ENCODE data around the gene PDE3A.
A peak's percentile ranks its signal among the peaks of the same experiment; 100 is the strongest.
"Not testable (repeated sequence)": the region's sequence is repeated elsewhere in the genome, so short reads cannot be mapped to it uniquely, and the experiment has no call there.

PDE3A gene

GRCh38 chr12:20368114-20368650, at the start of gene PDE3A:
Gene PDE3A (plus strand): TSS chr12:20368537. CDS start chr12:20369285, 748 bp downstream.
- no peaks in the 10 kb centered on the region for H3K79me2 ChIP-seq
- no peaks in the 10 kb centered on the region for H3K9me3 ChIP-seq (ENCODE audit: control insufficient read depth, low read length)
- no peak for TF ChIP-seq CTCF (IDR thresholded peaks at IDR 0.05)
- no peak within 1 kb of the TSS for H3K9ac ChIP-seq
- peak within 1 kb of the TSS; percentile 59 for H2AFZ ChIP-seq
- no peaks in the 10 kb centered on the region for H3K27me3 ChIP-seq (ENCODE audit: control insufficient read depth, insufficient read depth, low read length)
- H3K4me2 ChIP-seq (ENCODE audit: low read length) = peak within 1 kb of the TSS; percentile 92
- H3K4me1 ChIP-seq = no peaks in the 10 kb centered on the region
- H3K27ac ChIP-seq = no peak within 1 kb of the TSS
- H3K36me3 ChIP-seq (ENCODE audit: control insufficient read depth, insufficient read depth, low read length) = no peaks in the 10 kb centered on the region
- peak within 1 kb of the TSS; percentile 66 for H3K4me3 ChIP-seq (ENCODE audit: low read depth, low read length)

- H3K27ac ChIP-seq = no peak overlapping the region
- H2AFZ ChIP-seq = no peak overlapping the region
- no peaks in the 10 kb centered on the region for H3K4me1 ChIP-seq
- no peak overlapping the region for H3K9ac ChIP-seq
- H3K36me3 ChIP-seq (ENCODE audit: control insufficient read depth, insufficient read depth, low read length) = no peaks in the 10 kb centered on the region
- H3K4me3 ChIP-seq (ENCODE audit: low read depth, low read length) = no peak overlapping the region
- TF ChIP-seq CTCF (IDR thresholded peaks at IDR 0.05) = no peak
- H3K4me2 ChIP-seq (ENCODE audit: low read length) = no peak overlapping the region
- no peaks in the 10 kb centered on the region for H3K27me3 ChIP-seq (ENCODE audit: control insufficient read depth, insufficient read depth, low read length)
- no peaks in the 10 kb centered on the region for H3K79me2 ChIP-seq
- no peaks in the 10 kb centered on the region for H3K9me3 ChIP-seq (ENCODE audit: control insufficient read depth, low read length)
Measured at GRCh38 chr12:20319366-20319765, 49.0 kb upstream of the PDE3A start.

GRCh38 chr12:20320552-20320951, 47.8 kb upstream of the PDE3A start:
- Histone ChIP-seq H3K4me2 (ENCODE audit: low read length) (no peak overlapping the region), H3K27me3 (ENCODE audit: control insufficient read depth, insufficient read depth, low read length) (no peaks in the 10 kb centered on the region), H3K9ac (no peak overlapping the region), H3K9me3 (ENCODE audit: control insufficient read depth, low read length) (no peaks in the 10 kb centered on the region), H3K27ac (no peak overlapping the region), H3K36me3 (ENCODE audit: control insufficient read depth, insufficient read depth, low read length) (no peaks in the 10 kb centered on the region), H3K79me2 (no peaks in the 10 kb centered on the region), H2AFZ (no peak overlapping the region), H3K4me1 (no peaks in the 10 kb centered on the region), H3K4me3 (ENCODE audit: low read depth, low read length) (no peak overlapping the region)
- TF ChIP-seq CTCF (IDR thresholded peaks at IDR 0.05) = no peak

- H3K27ac ChIP-seq; H2AFZ ChIP-seq; H3K9ac ChIP-seq; H3K27me3 ChIP-seq (ENCODE audit: control insufficient read depth, insufficient read depth, low read length); H3K79me2 ChIP-seq; H3K4me2 ChIP-seq (ENCODE audit: low read length); H3K4me3 ChIP-seq (ENCODE audit: low read depth, low read length); H3K36me3 ChIP-seq (ENCODE audit: control insufficient read depth, insufficient read depth, low read length); H3K4me1 ChIP-seq; H3K9me3 ChIP-seq (ENCODE audit: control insufficient read depth, low read length): not testable (repeated sequence)
Measured at GRCh38 chr12:20330826-20331505, 37.4 kb upstream of the PDE3A start.

- no peak overlapping the region for H3K27ac ChIP-seq
- H3K79me2 ChIP-seq = no peaks in the 10 kb centered on the region
- H3K27me3 ChIP-seq (ENCODE audit: control insufficient read depth, insufficient read depth, low read length) = no peaks in the 10 kb centered on the region
- no peak overlapping the region for H3K4me3 ChIP-seq (ENCODE audit: low read depth, low read length)
- H3K9ac ChIP-seq = no peak overlapping the region
- TF ChIP-seq CTCF (IDR thresholded peaks at IDR 0.05) = no peak
- H2AFZ ChIP-seq = no peak overlapping the region
- no peaks in the 10 kb centered on the region for H3K9me3 ChIP-seq (ENCODE audit: control insufficient read depth, low read length)
- no peaks in the 10 kb centered on the region for H3K36me3 ChIP-seq (ENCODE audit: control insufficient read depth, insufficient read depth, low read length)
- H3K4me2 ChIP-seq (ENCODE audit: low read length) = no peak overlapping the region
- no peaks in the 10 kb centered on the region for H3K4me1 ChIP-seq
Measured at GRCh38 chr12:20339060-20339459, 29.3 kb upstream of the PDE3A start.
